Measurements from ENCODE around the gene HACD2. TPM values are rescaled to one million over a fixed set of nuclear protein-coding genes. Genes with fewer than 3 reads are reported as not detected.

HACD2 gene
- polyA plus RNA-seq, 1 donor (not counting 4 experiments of a cell fraction or from before 2014, with no cell fraction given), result 124 TPM

GRCh38 chr3:123524981-123525380, 59.9 kb downstream of the HACD2 start:
- H3K4me1 ChIP-seq (ENCODE audit: control insufficient read depth, extremely low read depth, insufficient read depth, low read length), result no peaks in the 10 kb centered on the region
- no peak overlapping the region for H3K27ac ChIP-seq (ENCODE audit: control insufficient read depth, insufficient read depth, low read length)
- H3K79me2 ChIP-seq (ENCODE audit: control insufficient read depth, insufficient read depth, low read length), result peaks cover 7% of the 10 kb centered on the region
- H3K4me3 ChIP-seq (ENCODE audit: control insufficient read depth in 2 of 3, extremely low read depth in 1 of 3, insufficient read depth in 2 of 3, low read depth in 1 of 3, low read length in 3 of 3), result no peak overlapping the region
- H4K20me1 ChIP-seq (ENCODE audit: control insufficient read depth, extremely low read depth, insufficient read depth, low read length), result peaks cover 5% of the 10 kb centered on the region
- peaks cover 6 to 20% of the 10 kb centered on the region in 2 experiments for H3K36me3 ChIP-seq (ENCODE audit: control insufficient read depth in 2 of 2, extremely low read depth in 1 of 2, insufficient read depth in 2 of 2, low read length in 2 of 2)
- DNase-seq (ENCODE audit: low read depth, low spot score), result no peak
- FAIRE-seq, result no peak
- no peaks in the 10 kb centered on the region for H3K9me1 ChIP-seq (ENCODE audit: control insufficient read depth, extremely low read depth, insufficient read depth, low read length)
- dilution Hi-C loops (cut with MboI; ENCODE audit: extremely low pct_ligation_motif_present, low sequenced_read_pairs), result no loop called here
- no peak for TF ChIP-seq EZH2 (IDR thresholded peaks at IDR 0.05; ENCODE audit: low read length)
- TF ChIP-seq CTCF (optimal IDR thresholded peaks at IDR 0.05 in 1 of 3, IDR thresholded peaks at IDR 0.05 in 1 of 3, conservative IDR thresholded peaks at IDR 0.05 in 1 of 3; ENCODE audit: extremely low read depth in 1 of 3, insufficient read depth in 2 of 3, low read length in 3 of 3), result no peak
- no peaks in the 10 kb centered on the region for H3K9me3 ChIP-seq (ENCODE audit: control insufficient read depth, low read depth, low read length)
- H3K4me2 ChIP-seq (ENCODE audit: control insufficient read depth, extremely low read depth, insufficient read depth, low read depth, low read length), result no peak overlapping the region
- no peak overlapping the region for H2AFZ ChIP-seq (ENCODE audit: control insufficient read depth, low read length)
- H3K9ac ChIP-seq (ENCODE audit: control insufficient read depth, extremely low read depth, insufficient read depth, low read length), result no peak overlapping the region
- H3K27me3 ChIP-seq (ENCODE audit: control insufficient read depth, extremely low read depth, insufficient read depth, low read length), result no peaks in the 10 kb centered on the region

GRCh38 chr3:123523023-123523412, 61.8 kb downstream of the HACD2 start:
- H3K4me2 ChIP-seq (ENCODE audit: control insufficient read depth, extremely low read depth, insufficient read depth, low read depth, low read length), result no peak overlapping the region
- no peak for FAIRE-seq
- H3K4me1 ChIP-seq (ENCODE audit: control insufficient read depth, extremely low read depth, insufficient read depth, low read length), result no peaks in the 10 kb centered on the region
- TF ChIP-seq EZH2 (IDR thresholded peaks at IDR 0.05; ENCODE audit: low read length), result no peak
- TF ChIP-seq CTCF (optimal IDR thresholded peaks at IDR 0.05 in 1 of 3, IDR thresholded peaks at IDR 0.05 in 1 of 3, conservative IDR thresholded peaks at IDR 0.05 in 1 of 3; ENCODE audit: extremely low read depth in 1 of 3, insufficient read depth in 2 of 3, low read length in 3 of 3), result no peak
- peaks cover 10 to 20% of the 10 kb centered on the region in 2 experiments for H3K36me3 ChIP-seq (ENCODE audit: control insufficient read depth in 2 of 2, extremely low read depth in 1 of 2, insufficient read depth in 2 of 2, low read length in 2 of 2)
- H3K9me1 ChIP-seq (ENCODE audit: control insufficient read depth, extremely low read depth, insufficient read depth, low read length), result no peaks in the 10 kb centered on the region
- H3K27ac ChIP-seq (ENCODE audit: control insufficient read depth, insufficient read depth, low read length), result no peak overlapping the region
- no peak for DNase-seq (ENCODE audit: low read depth, low spot score)
- H3K9me3 ChIP-seq (ENCODE audit: control insufficient read depth, low read depth, low read length), result no peaks in the 10 kb centered on the region
- H4K20me1 ChIP-seq (ENCODE audit: control insufficient read depth, extremely low read depth, insufficient read depth, low read length), result peaks cover 5% of the 10 kb centered on the region
- no peak overlapping the region for H3K9ac ChIP-seq (ENCODE audit: control insufficient read depth, extremely low read depth, insufficient read depth, low read length)
- peaks cover 6% of the 10 kb centered on the region for H3K79me2 ChIP-seq (ENCODE audit: control insufficient read depth, insufficient read depth, low read length)
- H3K4me3 ChIP-seq (ENCODE audit: control insufficient read depth in 2 of 3, extremely low read depth in 1 of 3, insufficient read depth in 2 of 3, low read depth in 1 of 3, low read length in 3 of 3), result no peak overlapping the region
- H3K27me3 ChIP-seq (ENCODE audit: control insufficient read depth, extremely low read depth, insufficient read depth, low read length), result no peaks in the 10 kb centered on the region
- H2AFZ ChIP-seq (ENCODE audit: control insufficient read depth, low read length), result no peak overlapping the region
- dilution Hi-C loops (cut with MboI; ENCODE audit: extremely low pct_ligation_motif_present, low sequenced_read_pairs), result no loop called here

Measured in keratinocyte (primary cell).